ENCODE results near the gene BMPR2. TPM values are rescaled to one million over a fixed set of nuclear protein-coding genes. Genes with fewer than 3 reads are reported as not detected.
"Not testable (repeated sequence)": the region's sequence is repeated elsewhere in the genome, so short reads cannot be mapped to it uniquely, and the experiment has no call there.

The BMPR2 gene
- total and polyA plus RNA-seq, 2 donors from 2014 or later, result 12.5 to 66.9 TPM

DNA sequence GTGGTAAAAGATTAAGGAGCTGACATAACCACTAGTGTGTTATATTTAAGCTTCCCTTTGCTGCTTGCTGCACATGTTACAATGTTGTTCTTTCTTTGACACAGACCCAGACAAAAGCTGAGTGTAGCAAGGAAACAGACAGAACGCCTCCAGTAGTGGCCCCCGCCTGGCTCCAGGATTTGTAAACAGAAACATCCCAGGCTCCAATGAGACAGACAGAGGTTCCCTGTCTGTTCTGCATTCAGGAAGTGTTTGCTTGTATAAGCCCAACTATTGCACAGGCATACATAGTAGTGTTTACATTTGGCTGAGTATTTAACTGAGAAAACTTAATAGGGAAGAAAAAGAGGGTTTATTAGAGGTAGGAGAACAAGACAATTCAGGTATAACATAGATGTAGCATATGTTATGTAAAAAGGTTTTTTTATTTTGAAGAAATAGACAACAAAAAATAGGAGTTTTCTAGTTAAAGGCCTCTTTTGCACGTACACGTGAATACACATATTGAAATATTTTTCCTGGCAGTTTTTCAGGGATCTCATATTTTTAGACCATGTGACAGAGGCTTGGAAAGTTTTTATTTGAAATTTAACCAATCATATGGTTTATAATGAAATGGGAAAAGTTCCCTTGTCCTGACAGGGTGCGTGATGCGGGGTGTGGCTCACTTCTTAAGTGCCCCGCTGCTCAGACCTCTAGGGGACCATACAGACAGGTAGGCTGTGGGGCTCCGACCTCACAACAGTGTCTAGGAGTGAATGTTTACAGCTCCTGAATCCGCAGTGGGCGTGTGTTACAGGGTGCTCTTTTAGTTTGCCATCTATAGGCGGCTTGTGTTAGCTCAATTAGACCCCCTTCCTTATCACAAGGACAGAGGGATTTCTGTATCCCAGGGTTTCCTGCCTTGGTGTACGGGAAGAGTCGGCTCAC is 118.4 kb downstream of the BMPR2 start:
- intact Hi-C loops (cut with DNase I), result no loop called here
- FAIRE-seq, result no peak
- Histone ChIP-seq H3K27me3 (ENCODE audit: control insufficient read depth, insufficient read depth, low read length) (no peaks in the 10 kb centered on the region), H3K4me3 (ENCODE audit: low read length in 3 of 3) (no peak overlapping the region), H3K4me1 (ENCODE audit: control insufficient read depth in 2 of 3, insufficient read depth in 2 of 3, low read depth in 1 of 3, low read length in 3 of 3) (no peaks in the 10 kb centered on the region), H3K9ac (ENCODE audit: low read length in 3 of 3) (no peak overlapping the region), H3K9me3 (ENCODE audit: control insufficient read depth in 2 of 3, insufficient read depth in 1 of 3, low read length in 3 of 3) (no peaks in the 10 kb centered on the region), H3K36me3 (ENCODE audit: control insufficient read depth in 2 of 3, insufficient read depth in 3 of 3, low read length in 3 of 3) (no peaks in the 10 kb centered on the region), H3K27ac (ENCODE audit: low read depth in 2 of 2, low read length in 2 of 2) (no peak overlapping the region)
- peak in 3 of 5 donors; percentile 24 to 82 (median 37) for DNase-seq
- TF ChIP-seq, protein P1, sequence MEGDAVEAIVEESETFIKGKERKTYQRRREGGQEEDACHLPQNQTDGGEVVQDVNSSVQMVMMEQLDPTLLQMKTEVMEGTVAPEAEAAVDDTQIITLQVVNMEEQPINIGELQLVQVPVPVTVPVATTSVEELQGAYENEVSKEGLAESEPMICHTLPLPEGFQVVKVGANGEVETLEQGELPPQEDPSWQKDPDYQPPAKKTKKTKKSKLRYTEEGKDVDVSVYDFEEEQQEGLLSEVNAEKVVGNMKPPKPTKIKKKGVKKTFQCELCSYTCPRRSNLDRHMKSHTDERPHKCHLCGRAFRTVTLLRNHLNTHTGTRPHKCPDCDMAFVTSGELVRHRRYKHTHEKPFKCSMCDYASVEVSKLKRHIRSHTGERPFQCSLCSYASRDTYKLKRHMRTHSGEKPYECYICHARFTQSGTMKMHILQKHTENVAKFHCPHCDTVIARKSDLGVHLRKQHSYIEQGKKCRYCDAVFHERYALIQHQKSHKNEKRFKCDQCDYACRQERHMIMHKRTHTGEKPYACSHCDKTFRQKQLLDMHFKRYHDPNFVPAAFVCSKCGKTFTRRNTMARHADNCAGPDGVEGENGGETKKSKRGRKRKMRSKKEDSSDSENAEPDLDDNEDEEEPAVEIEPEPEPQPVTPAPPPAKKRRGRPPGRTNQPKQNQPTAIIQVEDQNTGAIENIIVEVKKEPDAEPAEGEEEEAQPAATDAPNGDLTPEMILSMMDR (IDR thresholded peaks at IDR 0.05; ENCODE audit: borderline replicate concordance, extremely low read depth, insufficient read depth), result no peak

DNA sequence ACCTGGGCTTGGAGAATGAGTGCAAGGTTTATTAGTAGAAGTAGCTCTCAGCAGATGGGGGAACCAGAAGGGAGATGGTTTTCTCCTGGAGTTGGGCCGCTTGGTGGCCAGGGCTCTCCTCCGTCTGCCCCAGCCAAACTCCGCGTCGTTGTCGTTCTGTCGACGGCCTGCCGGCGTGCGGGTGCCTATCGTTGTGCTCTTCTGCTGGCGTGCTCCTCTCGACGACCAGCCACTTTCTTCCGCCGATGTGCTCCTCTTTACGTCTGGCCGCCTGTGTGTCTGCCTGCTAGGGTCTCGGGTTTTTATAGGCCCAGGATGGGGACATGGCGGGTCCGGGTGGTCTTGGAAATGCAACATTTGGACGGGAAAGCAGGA is 119.1 kb downstream of the BMPR2 start:
- Histone ChIP-seq H3K4me3 (ENCODE audit: low read length in 3 of 3) (no peak overlapping the region), H3K9ac (ENCODE audit: low read length in 3 of 3) (no peak overlapping the region), H3K27ac (ENCODE audit: low read depth in 2 of 2, low read length in 2 of 2) (no peak overlapping the region), H3K4me1 (ENCODE audit: control insufficient read depth in 2 of 3, insufficient read depth in 2 of 3, low read depth in 1 of 3, low read length in 3 of 3) (no peaks in the 10 kb centered on the region), H3K27me3 (ENCODE audit: control insufficient read depth, insufficient read depth, low read length) (no peaks in the 10 kb centered on the region), H3K9me3 (ENCODE audit: control insufficient read depth in 2 of 3, insufficient read depth in 1 of 3, low read length in 3 of 3) (no peaks in the 10 kb centered on the region), H3K36me3 (ENCODE audit: control insufficient read depth in 2 of 3, insufficient read depth in 3 of 3, low read length in 3 of 3) (no peaks in the 10 kb centered on the region)
- FAIRE-seq (no peak), DNase-seq (no peak)
- intact Hi-C loops (cut with DNase I), result no loop called here
- TF ChIP-seq, protein P1 (IDR thresholded peaks at IDR 0.05; ENCODE audit: borderline replicate concordance, extremely low read depth, insufficient read depth), result no peak

DNA sequence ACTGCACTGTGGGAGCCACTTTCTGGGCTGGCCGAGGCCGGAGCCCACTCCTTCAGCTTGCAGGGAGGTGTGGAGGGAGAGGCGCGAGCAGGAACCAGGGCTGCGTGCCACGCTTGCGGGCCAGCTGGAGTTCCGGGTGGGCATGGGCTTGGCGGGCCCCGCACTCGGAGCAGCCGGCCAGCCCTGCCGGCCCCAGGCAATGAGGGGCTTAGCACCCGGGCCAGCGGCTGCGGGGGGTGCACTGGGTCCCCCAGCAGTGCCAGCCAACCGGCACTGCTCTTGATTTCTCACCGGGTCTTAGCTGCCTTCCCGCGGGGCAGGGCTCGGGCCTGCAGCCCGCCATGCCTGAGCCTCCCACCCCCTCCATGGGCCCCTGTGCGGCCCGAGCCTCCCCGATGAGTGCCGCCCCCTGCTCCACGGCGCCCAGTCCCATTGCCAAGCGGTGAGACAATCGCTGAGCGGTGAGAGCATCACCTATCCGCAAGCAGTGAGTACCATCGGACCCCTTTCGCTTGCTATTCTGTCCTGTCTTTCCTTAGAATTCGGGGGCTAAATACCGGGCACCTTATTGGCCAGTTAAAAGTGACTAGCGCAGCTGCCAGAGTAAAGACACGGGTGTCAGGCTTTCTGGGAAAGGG is 120.8 kb downstream of the BMPR2 start:
- H3K9ac ChIP-seq (ENCODE audit: low read length in 3 of 3); H3K4me1 ChIP-seq (ENCODE audit: control insufficient read depth in 2 of 3, insufficient read depth in 2 of 3, low read depth in 1 of 3, low read length in 3 of 3); DNase-seq; H3K9me3 ChIP-seq (ENCODE audit: control insufficient read depth in 2 of 3, insufficient read depth in 1 of 3, low read length in 3 of 3); H3K36me3 ChIP-seq (ENCODE audit: control insufficient read depth in 2 of 3, insufficient read depth in 3 of 3, low read length in 3 of 3); H3K27ac ChIP-seq (ENCODE audit: low read depth in 2 of 2, low read length in 2 of 2); intact Hi-C loops (cut with DNase I); FAIRE-seq; H3K27me3 ChIP-seq (ENCODE audit: control insufficient read depth, insufficient read depth, low read length); H3K4me3 ChIP-seq (ENCODE audit: low read length in 3 of 3): not testable (repeated sequence)

DNA sequence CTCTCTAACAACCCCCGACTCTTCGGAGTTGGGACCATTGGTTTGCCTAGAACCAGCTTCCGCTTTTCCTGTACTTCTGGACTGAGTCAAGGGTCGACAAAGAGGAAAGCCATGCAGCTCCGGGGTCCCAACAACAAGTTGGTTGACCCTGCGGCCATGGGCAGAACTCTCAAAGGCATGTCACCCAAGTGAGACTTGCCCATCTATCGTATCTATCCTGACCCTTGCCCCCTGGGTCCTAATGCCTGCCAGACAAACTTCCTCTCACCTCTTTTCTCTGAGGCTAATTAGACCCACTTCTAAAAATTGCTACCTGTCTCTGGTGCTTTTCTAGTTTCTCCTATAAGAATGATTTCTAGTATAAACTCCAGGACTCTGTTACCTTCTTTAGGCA is 121.3 kb downstream of the BMPR2 start:
- H3K9me3 ChIP-seq (ENCODE audit: control insufficient read depth in 2 of 3, insufficient read depth in 1 of 3, low read length in 3 of 3); H3K4me3 ChIP-seq (ENCODE audit: low read length in 3 of 3); H3K4me1 ChIP-seq (ENCODE audit: control insufficient read depth in 2 of 3, insufficient read depth in 2 of 3, low read depth in 1 of 3, low read length in 3 of 3); H3K27ac ChIP-seq (ENCODE audit: low read depth in 2 of 2, low read length in 2 of 2); intact Hi-C loops (cut with DNase I); H3K36me3 ChIP-seq (ENCODE audit: control insufficient read depth in 2 of 3, insufficient read depth in 3 of 3, low read length in 3 of 3); H3K9ac ChIP-seq (ENCODE audit: low read length in 3 of 3); FAIRE-seq; DNase-seq; H3K27me3 ChIP-seq (ENCODE audit: control insufficient read depth, insufficient read depth, low read length): not testable (repeated sequence)

DNA sequence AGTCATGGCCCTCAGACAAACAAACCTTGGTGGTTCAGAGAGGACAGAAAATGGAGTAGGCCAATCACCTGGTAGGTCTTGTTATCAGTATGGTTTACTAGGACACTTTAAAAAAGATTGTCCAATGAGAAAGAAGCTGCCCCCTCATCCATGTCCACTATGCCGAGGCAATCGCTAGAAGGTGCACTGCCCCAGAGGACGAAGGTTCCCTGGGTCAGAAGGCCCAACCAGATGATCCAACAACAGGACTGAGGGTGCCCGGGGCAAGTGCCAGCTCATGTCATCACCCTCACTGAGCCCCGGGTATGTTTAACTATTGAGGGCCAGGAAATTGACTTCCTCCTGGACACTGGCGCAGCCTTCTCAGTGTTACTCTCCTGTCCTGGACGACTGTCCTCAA is 123.7 kb downstream of the BMPR2 start:
- H3K4me3 ChIP-seq (ENCODE audit: low read length in 3 of 3); H3K27me3 ChIP-seq (ENCODE audit: control insufficient read depth, insufficient read depth, low read length); H3K36me3 ChIP-seq (ENCODE audit: control insufficient read depth in 2 of 3, insufficient read depth in 3 of 3, low read length in 3 of 3); FAIRE-seq; H3K9me3 ChIP-seq (ENCODE audit: control insufficient read depth in 2 of 3, insufficient read depth in 1 of 3, low read length in 3 of 3); DNase-seq; H3K9ac ChIP-seq (ENCODE audit: low read length in 3 of 3); H3K27ac ChIP-seq (ENCODE audit: low read depth in 2 of 2, low read length in 2 of 2); H3K4me1 ChIP-seq (ENCODE audit: control insufficient read depth in 2 of 3, insufficient read depth in 2 of 3, low read depth in 1 of 3, low read length in 3 of 3); intact Hi-C loops (cut with DNase I): not testable (repeated sequence)

DNA sequence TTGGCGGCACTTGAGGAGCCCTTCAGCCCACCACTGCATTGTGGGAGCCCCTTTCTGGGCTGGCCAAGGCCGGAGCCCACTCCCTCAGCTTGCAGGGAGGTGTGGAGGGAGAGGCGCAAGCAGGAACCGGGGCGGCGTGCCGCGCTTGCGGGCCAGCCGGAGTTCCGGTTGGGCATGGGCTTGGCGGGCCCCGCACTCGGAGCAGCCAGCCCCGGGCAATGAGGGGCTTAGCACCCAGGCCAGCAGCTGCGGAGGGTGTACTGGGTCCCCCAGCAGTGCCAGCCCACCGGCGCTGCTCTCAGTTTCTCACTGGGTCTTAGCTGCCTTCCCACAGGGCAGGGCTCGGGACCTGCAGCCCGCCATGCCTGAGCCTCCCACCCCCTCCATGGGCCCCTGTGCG is 127.1 kb downstream of the BMPR2 start:
- H3K36me3 ChIP-seq (ENCODE audit: control insufficient read depth in 2 of 3, insufficient read depth in 3 of 3, low read length in 3 of 3); H3K27ac ChIP-seq (ENCODE audit: low read depth in 2 of 2, low read length in 2 of 2); H3K9me3 ChIP-seq (ENCODE audit: control insufficient read depth in 2 of 3, insufficient read depth in 1 of 3, low read length in 3 of 3); DNase-seq; H3K4me1 ChIP-seq (ENCODE audit: control insufficient read depth in 2 of 3, insufficient read depth in 2 of 3, low read depth in 1 of 3, low read length in 3 of 3); H3K27me3 ChIP-seq (ENCODE audit: control insufficient read depth, insufficient read depth, low read length); H3K4me3 ChIP-seq (ENCODE audit: low read length in 3 of 3); intact Hi-C loops (cut with DNase I); FAIRE-seq; H3K9ac ChIP-seq (ENCODE audit: low read length in 3 of 3): not testable (repeated sequence)

Measured in kidney (tissue), 14 donors.